Activated effector memory CD4-positive, alpha-beta T cell treated with Interleukin-2 at 50 U/mL for 16 hours (primary cell): Measurements from ENCODE around the gene DNAAF2.

Source experiments
- DNase-seq: peaks from one replicate; pipeline ENCODE4 v3.0.0-alpha.2; 2020

DNAAF2 gene

GRCh38 chr14:49582113-49582977, 52.7 kb downstream of the DNAAF2 start:
- no peak for DNase-seq

GRCh38 chr14:49581209-49582112, 53.6 kb downstream of the DNAAF2 start:
- no peak for DNase-seq

- DNase-seq = no peak
Measured at GRCh38 chr14:49579841-49580240, 55.2 kb downstream of the DNAAF2 start.

DNA sequence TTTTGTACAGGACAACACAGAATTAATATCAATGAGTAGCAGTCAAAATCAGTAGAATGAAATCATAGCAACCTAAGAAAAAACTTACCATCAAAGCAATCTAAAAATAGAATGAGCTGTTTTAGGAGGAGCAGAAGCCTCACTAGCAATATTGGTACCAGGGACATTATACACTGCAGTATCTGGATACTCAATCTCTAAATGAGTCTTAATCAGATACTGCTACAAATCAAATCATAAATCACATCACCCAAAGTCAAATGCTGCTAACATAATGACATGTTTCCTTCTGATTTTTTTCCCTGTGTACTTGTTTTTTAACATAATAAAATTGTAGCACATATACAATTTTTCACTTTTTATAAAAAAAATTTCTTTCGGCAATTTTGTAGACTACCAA, 56.9 kb downstream of the DNAAF2 start:
- no peak for DNase-seq
